Measurements from ENCODE around the gene KDM2A.

DNA sequence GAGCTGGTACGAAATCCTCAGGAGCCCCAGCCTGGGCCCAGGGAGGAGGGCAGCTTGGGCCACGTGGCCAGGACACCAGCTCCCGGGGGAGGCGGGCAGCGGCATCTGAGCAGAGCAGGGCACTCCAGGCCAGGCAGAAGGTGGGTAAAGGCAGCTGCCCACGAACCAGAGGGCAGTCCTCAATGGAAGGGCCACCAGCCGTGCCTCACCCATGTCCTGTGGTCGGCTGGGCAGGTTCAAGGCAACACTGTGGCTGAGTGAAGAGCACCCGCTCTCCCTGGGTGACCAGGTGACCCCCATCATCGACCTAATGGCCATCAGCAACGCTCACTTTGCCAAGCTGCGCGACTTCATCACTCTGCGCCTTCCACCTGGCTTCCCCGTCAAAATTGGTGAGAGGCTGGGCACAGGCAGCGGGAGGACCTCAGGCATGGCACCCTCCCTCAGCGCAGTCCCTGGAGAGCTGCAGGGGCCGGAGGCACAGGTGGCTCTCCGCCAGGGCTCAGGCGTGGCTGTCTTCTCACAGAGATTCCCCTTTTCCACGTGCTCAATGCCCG lies 181.8 kb downstream of the KDM2A start:
- no peak for TF ChIP-seq CTCF (IDR thresholded peaks at IDR 0.05)
- TF ChIP-seq POLR2A (IDR thresholded peaks at IDR 0.05), result no peak

Measured in uterus (tissue), 2 donors.